BJ (cell line): ENCODE results near the gene TMEM219. TPM values are rescaled to one million over a fixed set of nuclear protein-coding genes. Genes with fewer than 3 reads are reported as not detected.

ENCODE experiments used
- CTCF ChIA-PET: fragments of 350-600 bp; formaldehyde crosslinking; extraction: SDS; loops from one replicate; lab custom pipeline; 2021; ENCODE audit warnings: antibody characterized with exemption, inconsistent platforms; lab: Yijun Ruan, JAX
- POLR2A ChIA-PET: fragments of 300-600 bp; sonication (Branson Sonifier 250); formaldehyde crosslinking; extraction: SDS; loops from one replicate; lab custom pipeline; 2021; ENCODE audit warnings: antibody characterized with exemption; lab: Charles Lee
- DNase-seq: peaks from one replicate; pipeline ENCODE4 v3.0.0-alpha.2; 2011; ENCODE audit warnings: low read depth
- H3K27me3 ChIP-seq: 2 replicates; pipeline ENCODE4 v1.6.0; 2011; ENCODE audit warnings: low read length; ENCODE audit not compliant: control insufficient read depth, insufficient read depth
- H3K36me3 ChIP-seq: 2 replicates; pipeline ENCODE4 v1.5.1; 2011; ENCODE audit warnings: low read length; ENCODE audit not compliant: control insufficient read depth, insufficient read depth
- H3K4me3 ChIP-seq: 2 replicates; pipeline ENCODE4 v1.5.1; 2011; ENCODE audit warnings: low read depth, mild to moderate bottlenecking, control low read depth, low read length
- polyA plus RNA-seq: library from polyadenylated mRNA; depleted of rRNA; stranded (reverse); fragments of >200 nt; gene quantifications from 2 replicates; pipeline ENCODE4 v1.2.3, GENCODE V29; 2011
- TF ChIP-seq, protein P1 (sequence below): IDR thresholded peaks from 2 replicates; pipeline ENCODE4 v1.5.1; 2011; ENCODE audit warnings: low read depth, mild to moderate bottlenecking, control low read depth, inconsistent platforms, low read length, moderate library complexity; ENCODE audit not compliant: insufficient read depth

The TMEM219 gene
- polyA plus RNA-seq, 1 experiment, result 146 TPM

DNA sequence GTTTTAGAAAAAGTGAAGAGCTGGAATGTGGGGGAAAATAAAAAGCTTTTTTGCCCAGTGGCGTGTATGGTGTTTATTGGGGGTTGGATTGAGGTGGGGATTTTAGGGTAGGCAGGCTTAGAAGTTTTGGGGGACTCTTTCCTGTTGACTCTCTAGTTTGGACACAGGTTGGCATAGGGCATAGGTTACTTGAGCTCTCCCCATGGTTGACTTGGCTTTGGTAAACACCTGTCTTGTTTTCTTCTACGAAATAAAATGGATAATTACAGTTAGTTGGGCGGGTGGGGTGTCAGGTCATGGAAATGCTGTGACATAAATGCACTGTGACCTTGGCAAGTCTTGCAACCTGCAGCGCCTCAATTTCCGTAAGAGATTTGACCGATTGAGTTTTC lies 11.1 kb downstream of the TMEM219 start:
- H3K36me3 ChIP-seq, result peaks cover 13% of the 10 kb centered on the region
- ChIA-PET CTCF (interaction anchor here (0.8 to 1.7 kb wide), 3 partner anchors 11 to 66 kb away, joined by 3 to 5 read pairs (median 3); partner anchors contain the start of gene TMEM219), POLR2A (interaction anchor here (0.6 to 1.0 kb wide), 6 partner anchors 10 to 152 kb away, joined by 3 to 9 read pairs (median 5); partner anchors contain the start of genes KCTD13, MVP and TMEM219)
- TF ChIP-seq, protein P1, sequence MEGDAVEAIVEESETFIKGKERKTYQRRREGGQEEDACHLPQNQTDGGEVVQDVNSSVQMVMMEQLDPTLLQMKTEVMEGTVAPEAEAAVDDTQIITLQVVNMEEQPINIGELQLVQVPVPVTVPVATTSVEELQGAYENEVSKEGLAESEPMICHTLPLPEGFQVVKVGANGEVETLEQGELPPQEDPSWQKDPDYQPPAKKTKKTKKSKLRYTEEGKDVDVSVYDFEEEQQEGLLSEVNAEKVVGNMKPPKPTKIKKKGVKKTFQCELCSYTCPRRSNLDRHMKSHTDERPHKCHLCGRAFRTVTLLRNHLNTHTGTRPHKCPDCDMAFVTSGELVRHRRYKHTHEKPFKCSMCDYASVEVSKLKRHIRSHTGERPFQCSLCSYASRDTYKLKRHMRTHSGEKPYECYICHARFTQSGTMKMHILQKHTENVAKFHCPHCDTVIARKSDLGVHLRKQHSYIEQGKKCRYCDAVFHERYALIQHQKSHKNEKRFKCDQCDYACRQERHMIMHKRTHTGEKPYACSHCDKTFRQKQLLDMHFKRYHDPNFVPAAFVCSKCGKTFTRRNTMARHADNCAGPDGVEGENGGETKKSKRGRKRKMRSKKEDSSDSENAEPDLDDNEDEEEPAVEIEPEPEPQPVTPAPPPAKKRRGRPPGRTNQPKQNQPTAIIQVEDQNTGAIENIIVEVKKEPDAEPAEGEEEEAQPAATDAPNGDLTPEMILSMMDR, result no peak
- no peak for DNase-seq
- no peak overlapping the region for H3K4me3 ChIP-seq
- H3K27me3 ChIP-seq, result no peaks in the 10 kb centered on the region

DNA sequence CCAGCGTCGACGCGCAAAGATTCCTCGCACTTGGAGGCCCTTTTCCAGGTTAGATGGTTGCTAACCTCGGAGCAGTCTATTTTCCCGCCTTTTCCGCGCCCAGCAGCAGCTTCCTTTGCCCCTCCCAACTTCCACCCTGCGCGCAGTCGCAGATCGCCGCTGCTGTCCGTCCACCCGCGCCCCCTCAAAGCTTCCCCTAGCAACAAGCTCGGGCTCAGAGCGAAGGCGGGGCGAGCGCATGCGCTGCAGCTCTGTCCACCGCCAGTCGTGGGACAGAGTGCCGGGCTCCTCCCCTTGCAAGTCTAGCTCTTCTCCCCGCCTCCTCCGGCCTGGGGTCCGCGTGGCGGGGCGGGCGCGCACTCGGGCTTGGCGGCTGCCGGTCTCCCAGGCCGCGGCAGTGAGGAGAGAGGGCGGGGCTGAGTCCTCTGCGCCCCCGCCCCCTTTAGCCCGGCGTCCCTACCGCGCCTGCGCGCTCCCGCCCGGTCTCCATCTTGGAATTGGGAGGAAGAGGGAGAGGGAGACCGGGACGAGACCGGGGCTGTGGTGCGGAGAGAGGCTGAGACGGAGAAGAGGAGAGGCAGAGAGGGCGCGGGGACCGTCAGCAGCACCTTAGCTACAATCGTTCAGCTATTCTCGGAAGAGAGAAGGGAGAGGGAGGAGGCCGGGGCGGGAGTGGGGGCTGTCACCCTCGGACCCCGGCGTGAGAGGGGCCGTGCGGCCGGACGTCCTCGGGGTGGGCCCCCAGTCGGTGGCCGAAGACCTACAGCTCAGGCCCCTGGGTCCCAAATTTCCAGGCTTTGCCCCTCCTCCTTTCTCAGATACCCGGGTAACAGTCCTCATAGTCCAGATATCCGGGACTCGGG lies 11.7 kb downstream of the TMEM219 start, which contains the start of gene TAOK2:
Gene TAOK2 (plus strand): TSS at position 485 of the 863 bp plus-strand sequence. CDS start 3,905 bp downstream, outside the sequence.
- ChIA-PET CTCF (interaction anchor here (0.8 to 1.7 kb wide), 3 partner anchors 12 to 67 kb away, joined by 3 to 5 read pairs (median 3); partner anchors contain the start of gene TMEM219), POLR2A (interaction anchor here (0.6 to 1.0 kb wide), 6 partner anchors 11 to 153 kb away, joined by 3 to 9 read pairs (median 5); partner anchors contain the start of genes KCTD13, MVP and TMEM219)
- peak; percentile 99 for DNase-seq
- Histone ChIP-seq H3K4me3 (peak within 1 kb of the TSS; percentile 83), H3K36me3 (peaks cover 18% of the 10 kb centered on the region), H3K27me3 (no peaks in the 10 kb centered on the region)
- TF ChIP-seq, protein P1, result no peak

DNA sequence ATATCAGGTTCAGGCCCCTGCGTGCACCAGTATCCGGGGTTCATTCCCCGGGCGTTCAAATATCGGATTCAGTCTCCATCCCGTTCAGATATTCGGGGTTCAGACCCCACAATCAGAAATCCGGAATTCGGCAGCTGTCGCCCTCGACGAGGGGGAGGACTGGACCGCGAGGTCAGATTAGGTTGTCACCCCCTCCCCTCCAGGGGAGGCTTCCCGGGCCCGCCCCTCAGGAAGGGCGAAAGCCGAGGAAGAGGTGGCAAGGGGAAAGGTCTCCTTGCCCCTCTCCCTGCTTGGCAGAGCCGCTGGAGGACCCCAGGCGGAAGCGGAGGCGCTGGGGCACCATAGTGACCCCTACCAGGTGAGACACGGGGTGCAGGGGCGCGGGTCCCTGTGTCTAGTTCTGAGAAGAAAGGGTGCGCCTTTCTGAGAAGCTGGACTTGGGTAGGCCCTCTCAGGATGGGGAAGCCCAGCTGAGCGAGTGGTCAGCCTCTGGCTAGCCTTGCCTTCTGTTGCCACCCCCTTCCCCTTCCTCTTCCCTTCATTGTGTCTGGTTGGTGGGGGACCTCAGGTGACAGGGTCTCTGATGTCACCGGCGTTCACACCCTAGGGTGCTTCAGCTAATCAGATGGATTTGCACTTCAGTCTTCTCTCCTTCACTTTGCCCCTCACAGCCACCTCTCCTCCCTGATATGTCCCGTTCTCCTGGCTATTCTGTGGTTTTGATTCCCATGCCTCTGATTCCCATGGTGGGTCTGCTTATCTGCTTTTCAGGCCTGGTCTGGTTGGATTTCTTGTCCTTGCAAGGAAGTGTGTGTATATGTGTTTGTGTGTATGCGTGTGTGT lies 12.6 kb downstream of the TMEM219 start:
- ChIA-PET CTCF (interaction anchor here (0.9 to 1.8 kb wide), 2 partner anchors 13 to 73 kb away, joined by 3 to 4 read pairs; no protein-coding TSS in a partner anchor), POLR2A (interaction anchor here (0.6 kb wide), 1 partner anchor 102 kb away, joined by 4 read pairs; no protein-coding TSS in a partner anchor)
- TF ChIP-seq, protein P1, result no peak
- H3K27me3 ChIP-seq, result no peaks in the 10 kb centered on the region
- peak overlapping the region; percentile 83 for H3K4me3 ChIP-seq
- H3K36me3 ChIP-seq, result peaks cover 25% of the 10 kb centered on the region
- no peak for DNase-seq

DNA sequence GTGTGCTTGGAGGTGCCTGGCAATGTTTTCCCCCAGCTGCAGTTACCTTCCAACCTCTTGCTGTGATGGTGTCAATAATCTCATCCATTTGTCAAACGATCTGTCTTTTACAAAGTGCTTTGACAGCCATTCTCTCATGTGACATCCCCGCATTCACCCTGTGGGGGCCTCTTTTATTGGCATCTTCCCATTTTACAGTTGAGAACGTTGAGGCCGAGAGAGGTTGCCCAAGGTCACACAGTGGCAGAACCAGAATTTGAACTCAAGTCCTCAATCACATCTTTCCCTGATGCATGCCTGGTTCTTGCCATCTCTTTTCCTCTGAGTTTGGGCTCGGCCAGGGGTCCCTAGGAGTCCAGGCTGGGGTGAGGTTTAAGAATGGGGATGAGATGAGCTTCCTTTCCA lies 13.3 kb downstream of the TMEM219 start:
- Histone ChIP-seq H3K27me3 (no peaks in the 10 kb centered on the region), H3K36me3 (peaks cover 26% of the 10 kb centered on the region), H3K4me3 (peak overlapping the region; percentile 83)
- POLR2A ChIA-PET, result interaction anchor here (0.6 kb wide), 1 partner anchor 103 kb away, joined by 4 read pairs; no protein-coding TSS in a partner anchor
- TF ChIP-seq, protein P1, result no peak
- no peak for DNase-seq
- CTCF ChIA-PET, result interaction anchor here (0.9 to 1.8 kb wide), 2 partner anchors 12 to 74 kb away, joined by 3 to 4 read pairs; no protein-coding TSS in a partner anchor
